OCI-LY7 (cell line): Measurements from ENCODE around the gene MACROD2. TPM values are rescaled to one million over a fixed set of nuclear protein-coding genes. Genes with fewer than 3 reads are reported as not detected.

ENCODE experiments used
- BruUV-seq: library from RNA; stranded (reverse); fragments of 400-500 nt; replicated peaks from 2 replicates; lab custom pipeline; 2021; lab: Mats Ljungman, UMichigan
- CTCF ChIA-PET: fragments of 300-600 bp; sonication (Branson Sonifier 250); formaldehyde crosslinking; loops from one replicate; lab custom pipeline; 2022; ENCODE audit warnings: antibody characterized with exemption; ENCODE audit not compliant: unreplicated experiment; lab: Charles Lee
- POLR2A ChIA-PET: fragments of 300-600 bp; sonication (Branson Sonifier 250); formaldehyde crosslinking; loops from one replicate; lab custom pipeline; 2022; ENCODE audit warnings: antibody characterized with exemption; lab: Charles Lee
- DNase-seq: peaks from one replicate; pipeline ENCODE4 v3.0.0-alpha.2; 2015; ENCODE audit warnings: low spot score
- H2AFZ ChIP-seq: fragments of 200-600 bp; sonication (generic), shearing (Covaris generic); 2 replicates; pipeline ENCODE4 v1.6.1; 2014; ENCODE audit warnings: mild to moderate bottlenecking, antibody characterized with exemption, low read length, moderate library complexity
- H3K27ac ChIP-seq: fragments of 200-600 bp; sonication (generic); 2 replicates; pipeline ENCODE4 v1.5.1; 2014; ENCODE audit warnings: mixed run types, low read depth, mild to moderate bottlenecking, moderate library complexity, low read length, inconsistent platforms; ENCODE audit not compliant: poor library complexity, severe bottlenecking
- H3K36me3 ChIP-seq: fragments of 200-600 bp; sonication (generic); 2 replicates; pipeline ENCODE4 v1.6.1; 2014; ENCODE audit warnings: mild to moderate bottlenecking, antibody characterized with exemption, low read length, moderate library complexity, mixed read lengths; ENCODE audit not compliant: insufficient read depth
- H3K4me1 ChIP-seq: fragments of 200-600 bp; sonication (generic); 2 replicates; pipeline ENCODE4 v1.5.1; 2014; ENCODE audit warnings: mild to moderate bottlenecking, low read length; ENCODE audit not compliant: insufficient read depth, poor library complexity, severe bottlenecking
- H3K4me2 ChIP-seq: fragments of 200-600 bp; sonication (generic); 2 replicates; pipeline ENCODE4 v1.6.1; 2014; ENCODE audit warnings: mild to moderate bottlenecking, low read length
- H3K4me3 ChIP-seq: fragments of 200-600 bp; sonication (generic); 2 replicates; pipeline ENCODE4 v1.5.1; 2014; ENCODE audit warnings: mild to moderate bottlenecking, low read depth, low read length; ENCODE audit not compliant: poor library complexity, severe bottlenecking
- H3K79me2 ChIP-seq: fragments of 200-600 bp; sonication (generic); 2 replicates; pipeline ENCODE4 v1.6.1; 2016; ENCODE audit warnings: low read depth, mild to moderate bottlenecking, low read length, moderate library complexity, mixed read lengths; ENCODE audit not compliant: insufficient read depth
- H3K9me2 ChIP-seq: fragments of 200-600 bp; sonication (generic); 2 replicates; pipeline ENCODE4 v1.6.1; 2016; ENCODE audit warnings: mild to moderate bottlenecking, low read length, mixed read lengths; ENCODE audit not compliant: insufficient read depth
- H3K9me3 ChIP-seq: fragments of 200-600 bp; sonication (generic); 2 replicates; pipeline ENCODE4 v1.6.1; 2014; ENCODE audit warnings: mild to moderate bottlenecking, mixed run types, low read length, mixed read lengths
- H4K20me1 ChIP-seq: fragments of 200-600 bp; sonication (generic); 2 replicates; pipeline ENCODE4 v1.6.1; 2014; ENCODE audit warnings: mild to moderate bottlenecking, antibody characterized with exemption, low read length, moderate library complexity, mixed read lengths; ENCODE audit not compliant: insufficient read depth
- CTCF ChIP-seq: fragments of 200-600 bp; sonication (generic); conservative IDR thresholded peaks from 2 replicates; pipeline ENCODE4 v1.5.1; 2014; ENCODE audit warnings: mild to moderate bottlenecking, antibody characterized with exemption, low read length, moderate library complexity, mixed read lengths
- EZH2phosphoT487 ChIP-seq: fragments of 200-600 bp; sonication (generic); IDR thresholded peaks from 2 replicates; pipeline ENCODE4 v1.6.1; 2018; ENCODE audit warnings: low read depth, borderline replicate concordance, mild to moderate bottlenecking, mixed run types, antibody characterized with exemption, low read length, moderate library complexity, mixed read lengths
- intact Hi-C: fragments of 100-400 bp; cut with micrococcal nuclease; formaldehyde crosslinking; loops from one replicate; pipeline ENCODE4 v1.10.0; 2022; ENCODE audit not compliant: unreplicated experiment
- total RNA-seq, 2 experiments: library from RNA; depleted of rRNA in 1 of 2; stranded (reverse); fragments of >200 nt in 1 of 2; shearing (Covaris generic) in 1 of 2; gene quantifications; 2 replicates each; pipeline ENCODE4 v1.2.3, GENCODE V29; 2014 to 2022

The MACROD2 gene
- total RNA-seq, 2 experiments from 2014 or later, result 0.09 to 4.5 TPM

- Histone ChIP-seq H2AFZ (no peak overlapping the region), H3K4me2 (no peak overlapping the region), H3K9me3 (no peaks in the 10 kb centered on the region), H3K4me3 (no peak overlapping the region), H3K9me2 (no peaks in the 10 kb centered on the region), H3K36me3 (no peaks in the 10 kb centered on the region), H3K4me1 (no peaks in the 10 kb centered on the region), H3K27ac (no peak overlapping the region), H4K20me1 (no peaks in the 10 kb centered on the region), H3K79me2 (no peaks in the 10 kb centered on the region)
- ChIA-PET POLR2A (no interaction called here), CTCF (no interaction called here)
- no peak for TF ChIP-seq CTCF
- TF ChIP-seq EZH2phosphoT487, result no peak
- no peak for DNase-seq
- intact Hi-C loops, result no loop called here
- BruUV-seq, result no TSS peak
Observed at GRCh38 chr20:14067603-14068002, 72.3 kb downstream of the MACROD2 start.

GRCh38 chr20:14069796-14070195 is 74.5 kb downstream of the MACROD2 start:
- no peaks in the 10 kb centered on the region for H3K9me2 ChIP-seq
- H3K9me3 ChIP-seq, result no peaks in the 10 kb centered on the region
- no peaks in the 10 kb centered on the region for H4K20me1 ChIP-seq
- no peak for DNase-seq
- no peak overlapping the region for H3K4me2 ChIP-seq
- no peaks in the 10 kb centered on the region for H3K36me3 ChIP-seq
- intact Hi-C loops, result no loop called here
- H3K4me1 ChIP-seq, result no peaks in the 10 kb centered on the region
- no peaks in the 10 kb centered on the region for H3K79me2 ChIP-seq
- TF ChIP-seq CTCF (no peak), EZH2phosphoT487 (no peak)
- H2AFZ ChIP-seq, result no peak overlapping the region
- no TSS peak for BruUV-seq
- CTCF ChIA-PET, result no interaction called here
- POLR2A ChIA-PET, result no interaction called here
- no peak overlapping the region for H3K27ac ChIP-seq
- no peak overlapping the region for H3K4me3 ChIP-seq

- no TSS peak for BruUV-seq
- Histone ChIP-seq H3K79me2 (no peaks in the 10 kb centered on the region), H2AFZ (no peak overlapping the region), H3K9me3 (no peaks in the 10 kb centered on the region), H3K4me1 (no peaks in the 10 kb centered on the region), H3K36me3 (no peaks in the 10 kb centered on the region), H3K27ac (no peak overlapping the region), H3K4me3 (no peak overlapping the region), H3K9me2 (no peaks in the 10 kb centered on the region), H3K4me2 (no peak overlapping the region), H4K20me1 (no peaks in the 10 kb centered on the region)
- no peak for DNase-seq
- POLR2A ChIA-PET, result no interaction called here
- CTCF ChIA-PET, result no interaction called here
- TF ChIP-seq CTCF (no peak), EZH2phosphoT487 (no peak)
- intact Hi-C loops, result no loop called here
Observed at GRCh38 chr20:14093652-14094051, 98.3 kb downstream of the MACROD2 start.
